Neural progenitor cell (in vitro differentiated cells): ENCODE results near the gene ULK4.

ENCODE experiments used
- CTCF ChIP-seq: fragments of 200-600 bp; sonication (generic); IDR thresholded peaks from 2 replicates; pipeline ENCODE4 v1.5.1; 2017; ENCODE audit warnings: antibody characterized with exemption, mild to moderate bottlenecking
- EZH2 ChIP-seq: fragments of 200-600 bp; sonication (generic); IDR thresholded peaks from 2 replicates; pipeline ENCODE4 v1.6.1; 2017; ENCODE audit warnings: antibody characterized with exemption, mild to moderate bottlenecking, moderate library complexity

GRCh38 chr3:41426485-41426884 lies 535.4 kb downstream of the ULK4 start:
- TF ChIP-seq CTCF (no peak), EZH2 (no peak)
